CD8-positive, alpha-beta memory T cell (primary cell): Measurements from ENCODE around the gene CEP76. TPM values are rescaled to one million over a fixed set of nuclear protein-coding genes. Genes with fewer than 3 reads are reported as not detected.
"Not testable (repeated sequence)": the region's sequence is repeated elsewhere in the genome, so short reads cannot be mapped to it uniquely, and the experiment has no call there.

Source experiments
- CTCF ChIA-PET: fragments of 350-600 bp; sonication (Branson Sonifier 250); formaldehyde crosslinking; loops from one replicate; lab custom pipeline; 2021; ENCODE audit warnings: antibody characterized with exemption; lab: Charles Lee
- POLR2A ChIA-PET: fragments of 350-600 bp; sonication (Branson Sonifier 250); formaldehyde crosslinking; loops from one replicate; lab custom pipeline; 2021; ENCODE audit warnings: antibody characterized with exemption; lab: Charles Lee
- DNase-seq, 5 donors: peaks; one replicate each; pipeline versions ENCODE4 v3.0.0 to v3.0.0-alpha.2; 2020 to 2022; ENCODE audit warnings: mixed read lengths in 1 of 5
- H3K27ac ChIP-seq: one replicate; pipeline ENCODE4 v1.7.0; 2013; ENCODE audit warnings: low read depth, mild to moderate bottlenecking, low read length, moderate library complexity
- H3K27me3 ChIP-seq: 2 replicates; pipeline ENCODE4 v1.7.0; 2013; ENCODE audit warnings: low read length, mild to moderate bottlenecking; ENCODE audit not compliant: insufficient read depth, poor library complexity, severe bottlenecking
- H3K36me3 ChIP-seq: 2 replicates; pipeline ENCODE4 v1.7.0; 2013; ENCODE audit warnings: mild to moderate bottlenecking, low read length, moderate library complexity; ENCODE audit not compliant: insufficient read depth
- H3K4me1 ChIP-seq: 2 replicates; pipeline ENCODE4 v1.7.0; 2013; ENCODE audit warnings: mild to moderate bottlenecking, low read length, moderate library complexity; ENCODE audit not compliant: insufficient read depth
- H3K4me3 ChIP-seq: 2 replicates; pipeline ENCODE4 v1.7.0; 2013; ENCODE audit warnings: mild to moderate bottlenecking, low read length
- H3K9me3 ChIP-seq: 2 replicates; pipeline ENCODE4 v1.7.0; 2013; ENCODE audit warnings: mild to moderate bottlenecking, low read length
- H3K27ac Mint-ChIP-seq, 8 donors: one replicate each; pipeline ENCODE4 v1.8.0; 2020 to 2021; ENCODE audit warnings: mixed read lengths in 8 of 8, mild to moderate bottlenecking in 6 of 8, inconsistent platforms in 3 of 8, moderate library complexity in 3 of 8
- H3K27me3 Mint-ChIP-seq, 2 donors: one replicate each; pipeline ENCODE4 v1.8.0; 2020 to 2021; ENCODE audit warnings: mixed read lengths in 2 of 2, mild to moderate bottlenecking in 1 of 2, moderate library complexity in 1 of 2
- H3K36me3 Mint-ChIP-seq, 3 donors: one replicate each; pipeline ENCODE4 v1.8.0; 2020 to 2021; ENCODE audit warnings: mixed read lengths in 3 of 3, inconsistent platforms in 1 of 3, mild to moderate bottlenecking in 1 of 3
- H3K4me1 Mint-ChIP-seq, 3 donors: one replicate each; pipeline ENCODE4 v1.8.0; 2020 to 2021; ENCODE audit warnings: mixed read lengths in 3 of 3, inconsistent platforms in 1 of 3, mild to moderate bottlenecking in 1 of 3
- H3K4me3 Mint-ChIP-seq, 7 donors: one replicate each; pipeline ENCODE4 v1.8.0; 2020 to 2021; ENCODE audit warnings: mixed read lengths in 7 of 7, mild to moderate bottlenecking in 6 of 7, moderate library complexity in 4 of 7, inconsistent platforms in 2 of 7
- H3K9me3 Mint-ChIP-seq, 5 donors: one replicate each; pipeline ENCODE4 v1.8.0; 2020 to 2022; ENCODE audit warnings: mixed read lengths in 5 of 5, mild to moderate bottlenecking in 3 of 5, moderate library complexity in 2 of 5, inconsistent platforms in 1 of 5
- polyA plus RNA-seq: library from polyadenylated mRNA; unstranded; fragments of 300-500 nt; fragmentation: Illumina TruSeq; gene quantifications from one replicate; pipeline ENCODE4 v1.2.3, GENCODE V29; 2021
- total RNA-seq, 2 experiments: library from RNA; stranded (reverse); gene quantifications; one replicate each; pipeline ENCODE4 v1.2.3, GENCODE V29; 2021

CEP76 gene
- total and polyA plus RNA-seq, 3 experiments from 2014 or later: 6.4 to 15.5 (median 11.3) TPM

- no peaks in the 10 kb centered on the region for H3K9me3 ChIP-seq
- H3K36me3 ChIP-seq: no peaks in the 10 kb centered on the region
- no peak overlapping the region for H3K4me3 ChIP-seq
- peaks cover 7% of the 10 kb centered on the region for H3K4me1 ChIP-seq
- ChIA-PET CTCF (no interaction called here), POLR2A (no interaction called here)
- no peak for DNase-seq
- peak overlapping the region in 1 of 7 donors; percentile 15 for H3K4me3 Mint-ChIP-seq
- H3K27ac Mint-ChIP-seq: no peak overlapping the region
- no peak overlapping the region for H3K27ac ChIP-seq
- H3K27me3 Mint-ChIP-seq: peaks cover 2 to 7% of the 10 kb centered on the region in 2 donors
- peaks cover 11 to 13% (median 13%) of the 10 kb centered on the region in 3 donors for H3K4me1 Mint-ChIP-seq
- H3K27me3 ChIP-seq: no peaks in the 10 kb centered on the region
- H3K36me3 Mint-ChIP-seq: peaks cover 0 to 2% (median 0%) of the 10 kb centered on the region in 3 donors
- H3K9me3 Mint-ChIP-seq: no peaks in the 10 kb centered on the region
Observed at GRCh38 chr18:12652861-12653401, 49.6 kb downstream of the CEP76 start.

GRCh38 chr18:12651651-12652050 is 50.9 kb downstream of the CEP76 start:
- no peak overlapping the region for H3K27ac ChIP-seq
- H3K36me3 ChIP-seq: no peaks in the 10 kb centered on the region
- H3K9me3 ChIP-seq: no peaks in the 10 kb centered on the region
- H3K27ac Mint-ChIP-seq: no peak overlapping the region
- peaks cover 4% of the 10 kb centered on the region for H3K4me1 ChIP-seq
- ChIA-PET POLR2A (no interaction called here), CTCF (no interaction called here)
- H3K4me1 Mint-ChIP-seq: peaks cover 9 to 11% (median 10%) of the 10 kb centered on the region in 3 donors
- DNase-seq: no peak
- H3K4me3 ChIP-seq: no peak overlapping the region
- H3K27me3 ChIP-seq: no peaks in the 10 kb centered on the region
- H3K9me3 Mint-ChIP-seq: no peaks in the 10 kb centered on the region
- H3K36me3 Mint-ChIP-seq: peaks cover 0 to 2% (median 0%) of the 10 kb centered on the region in 3 donors
- H3K27me3 Mint-ChIP-seq: peaks cover 2 to 7% of the 10 kb centered on the region in 2 donors
- no peak overlapping the region for H3K4me3 Mint-ChIP-seq

GRCh38 chr18:12647773-12648172 is 54.8 kb downstream of the CEP76 start:
- H3K4me1 Mint-ChIP-seq: peaks cover 0 to under 1% (median 0%) of the 10 kb centered on the region in 3 donors
- H3K9me3 ChIP-seq: no peaks in the 10 kb centered on the region
- no peak overlapping the region for H3K4me3 Mint-ChIP-seq
- H3K27ac ChIP-seq: no peak overlapping the region
- H3K4me1 ChIP-seq: no peaks in the 10 kb centered on the region
- no peaks in the 10 kb centered on the region for H3K9me3 Mint-ChIP-seq
- H3K36me3 Mint-ChIP-seq: peaks cover 0 to 2% (median 0%) of the 10 kb centered on the region in 3 donors
- H3K27ac Mint-ChIP-seq: no peak overlapping the region
- no peaks in the 10 kb centered on the region for H3K27me3 ChIP-seq
- no peak for DNase-seq
- ChIA-PET CTCF (no interaction called here), POLR2A (no interaction called here)
- no peak overlapping the region for H3K4me3 ChIP-seq
- H3K27me3 Mint-ChIP-seq: peaks cover 8 to 15% of the 10 kb centered on the region in 2 donors
- H3K36me3 ChIP-seq: no peaks in the 10 kb centered on the region

- Mint-ChIP-seq H3K4me1 (no peaks in the 10 kb centered on the region), H3K27me3 (peaks cover 9 to 10% of the 10 kb centered on the region in 2 donors), H3K4me3 (no peak overlapping the region), H3K36me3 (no peaks in the 10 kb centered on the region), H3K9me3 (no peaks in the 10 kb centered on the region), H3K27ac (no peak overlapping the region)
- no peaks in the 10 kb centered on the region for H3K27me3 ChIP-seq
- H3K36me3 ChIP-seq: no peaks in the 10 kb centered on the region
- CTCF ChIA-PET: no interaction called here
- no peak for DNase-seq
- H3K4me1 ChIP-seq: no peaks in the 10 kb centered on the region
- no peak overlapping the region for H3K27ac ChIP-seq
- POLR2A ChIA-PET: no interaction called here
- no peaks in the 10 kb centered on the region for H3K9me3 ChIP-seq
- no peak overlapping the region for H3K4me3 ChIP-seq
Observed at GRCh38 chr18:12645751-12646203, 56.7 kb downstream of the CEP76 start.

GRCh38 chr18:12645254-12645653 is 57.3 kb downstream of the CEP76 start:
- H3K27me3 ChIP-seq: no peaks in the 10 kb centered on the region
- ChIA-PET CTCF (no interaction called here), POLR2A (no interaction called here)

GRCh38 chr18:12643756-12644155 is 58.8 kb downstream of the CEP76 start:
- H3K27ac Mint-ChIP-seq, H3K9me3 Mint-ChIP-seq, H3K27me3 ChIP-seq, H3K4me3 ChIP-seq, POLR2A ChIA-PET, CTCF ChIA-PET, H3K36me3 ChIP-seq, H3K9me3 ChIP-seq, H3K27ac ChIP-seq, H3K4me3 Mint-ChIP-seq, H3K4me1 Mint-ChIP-seq, H3K36me3 Mint-ChIP-seq, H3K4me1 ChIP-seq, DNase-seq: not testable (repeated sequence)
- peaks cover 10 to 14% of the 10 kb centered on the region in 2 donors for H3K27me3 Mint-ChIP-seq

More at GRCh38 chr18:12645254-12645653, 57.3 kb downstream of the CEP76 start:
- no peaks in the 10 kb centered on the region for H3K36me3 ChIP-seq
- no peaks in the 10 kb centered on the region for H3K9me3 ChIP-seq
- peaks cover 10 to 14% of the 10 kb centered on the region in 2 donors for H3K27me3 Mint-ChIP-seq
- no peak overlapping the region for H3K4me3 Mint-ChIP-seq
- H3K9me3 Mint-ChIP-seq: no peaks in the 10 kb centered on the region
- H3K36me3 Mint-ChIP-seq: no peaks in the 10 kb centered on the region
- DNase-seq: no peak
- H3K27ac ChIP-seq: no peak overlapping the region
- no peak overlapping the region for H3K27ac Mint-ChIP-seq
- no peaks in the 10 kb centered on the region for H3K4me1 ChIP-seq
- H3K4me3 ChIP-seq: no peak overlapping the region
- H3K4me1 Mint-ChIP-seq: no peaks in the 10 kb centered on the region

GRCh38 chr18:12640881-12641200 is 61.7 kb downstream of the CEP76 start:
- H3K4me3 Mint-ChIP-seq: no peak overlapping the region
- Histone ChIP-seq H3K27ac (no peak overlapping the region), H3K27me3 (no peaks in the 10 kb centered on the region), H3K4me1 (no peaks in the 10 kb centered on the region), H3K36me3 (no peaks in the 10 kb centered on the region), H3K9me3 (no peaks in the 10 kb centered on the region), H3K4me3 (no peak overlapping the region)
- peaks cover 10 to 13% of the 10 kb centered on the region in 2 donors for H3K27me3 Mint-ChIP-seq
- no peak overlapping the region for H3K27ac Mint-ChIP-seq
- ChIA-PET CTCF (no interaction called here), POLR2A (no interaction called here)
- no peaks in the 10 kb centered on the region for H3K9me3 Mint-ChIP-seq
- peaks cover 0 to 2% (median 0%) of the 10 kb centered on the region in 3 donors for H3K4me1 Mint-ChIP-seq
- H3K36me3 Mint-ChIP-seq: no peaks in the 10 kb centered on the region
- DNase-seq: no peak

- DNase-seq: no peak
- peaks cover 0 to 2% (median 0%) of the 10 kb centered on the region in 3 donors for H3K4me1 Mint-ChIP-seq
- Histone ChIP-seq H3K27ac (no peak overlapping the region), H3K36me3 (no peaks in the 10 kb centered on the region), H3K27me3 (no peaks in the 10 kb centered on the region), H3K9me3 (no peaks in the 10 kb centered on the region), H3K4me3 (no peak overlapping the region), H3K4me1 (no peaks in the 10 kb centered on the region)
- CTCF ChIA-PET: no interaction called here
- no peaks in the 10 kb centered on the region for H3K9me3 Mint-ChIP-seq
- H3K36me3 Mint-ChIP-seq: no peaks in the 10 kb centered on the region
- peaks cover 7 to 9% of the 10 kb centered on the region in 2 donors for H3K27me3 Mint-ChIP-seq
- H3K4me3 Mint-ChIP-seq: no peak overlapping the region
- H3K27ac Mint-ChIP-seq: no peak overlapping the region
- POLR2A ChIA-PET: no interaction called here
Observed at GRCh38 chr18:12639990-12640880, 62.3 kb downstream of the CEP76 start.
